H9 (cell line): Measurements from ENCODE around the gene SHISA4. TPM values are rescaled to one million over a fixed set of nuclear protein-coding genes. Genes with fewer than 3 reads are reported as not detected.

ENCODE experiments used
- DNase-seq: peaks from one replicate; pipeline ENCODE4 v3.0.0-alpha.2; 2017
- H2AFZ ChIP-seq: one replicate; pipeline ENCODE4 v1.6.1; 2013; ENCODE audit warnings: mild to moderate bottlenecking, low read length, control low read depth, moderate library complexity
- H2AK5ac ChIP-seq: 2 replicates; pipeline ENCODE4 v1.6.1; 2013; ENCODE audit warnings: low read length, control low read depth, mixed read lengths; ENCODE audit not compliant: insufficient read length
- H2BK120ac ChIP-seq: one replicate; pipeline ENCODE4 v1.6.1; 2013; ENCODE audit warnings: low read depth, mild to moderate bottlenecking, low read length, control low read depth, inconsistent platforms; ENCODE audit not compliant: poor library complexity, severe bottlenecking
- H2BK12ac ChIP-seq: 2 replicates; pipeline ENCODE4 v1.6.1; 2013; ENCODE audit warnings: low read length, control low read depth, mixed read lengths, low read depth; ENCODE audit not compliant: insufficient read length
- H2BK15ac ChIP-seq: 2 replicates; pipeline ENCODE4 v1.6.1; 2013; ENCODE audit warnings: low read depth, low read length, control low read depth
- H2BK20ac ChIP-seq: one replicate; pipeline ENCODE4 v1.6.1; 2013; ENCODE audit warnings: low read depth, mild to moderate bottlenecking, low read length, control low read depth, inconsistent platforms; ENCODE audit not compliant: poor library complexity, severe bottlenecking
- H2BK5ac ChIP-seq: 2 replicates; pipeline ENCODE4 v1.6.1; 2013; ENCODE audit warnings: low read length, control low read depth, mixed read lengths; ENCODE audit not compliant: insufficient read length
- H3K14ac ChIP-seq: 2 replicates; pipeline ENCODE4 v1.6.1; 2013; ENCODE audit warnings: low read length, control low read depth; ENCODE audit not compliant: insufficient read depth
- H3K18ac ChIP-seq: 2 replicates; pipeline ENCODE4 v1.6.1; 2013; ENCODE audit warnings: low read depth, mild to moderate bottlenecking, mixed read lengths, low read length, control low read depth; ENCODE audit not compliant: insufficient read length
- H3K23ac ChIP-seq: 2 replicates; pipeline ENCODE4 v1.6.1; 2013; ENCODE audit warnings: low read length, control low read depth, mixed read lengths, low read depth; ENCODE audit not compliant: insufficient read length
- H3K23me2 ChIP-seq: 2 replicates; pipeline ENCODE4 v1.6.1; 2013; ENCODE audit warnings: low read depth, mild to moderate bottlenecking, mixed read lengths, low read length, control low read depth; ENCODE audit not compliant: insufficient read length, poor library complexity, severe bottlenecking
- H3K27ac ChIP-seq: 2 replicates; pipeline ENCODE4 v1.5.1; 2013; ENCODE audit warnings: low read length, control low read depth, mixed read lengths, low read depth; ENCODE audit not compliant: insufficient read length
- H3K27me3 ChIP-seq: 2 replicates; pipeline ENCODE4 v1.6.1; 2013; ENCODE audit warnings: low read length, control low read depth, inconsistent platforms; ENCODE audit not compliant: insufficient read depth
- H3K4ac ChIP-seq: 2 replicates; pipeline ENCODE4 v1.6.1; 2013; ENCODE audit warnings: low read depth, mild to moderate bottlenecking, control low read depth, inconsistent platforms, low read length, moderate library complexity
- H3K4me1 ChIP-seq: 2 replicates; pipeline ENCODE4 v1.6.1; 2013; ENCODE audit warnings: low read length, control low read depth, inconsistent platforms; ENCODE audit not compliant: insufficient read depth
- H3K4me2 ChIP-seq: 2 replicates; pipeline ENCODE4 v1.6.1; 2013; ENCODE audit warnings: low read length, control low read depth, mixed read lengths; ENCODE audit not compliant: insufficient read length, insufficient read depth
- H3K56ac ChIP-seq: 2 replicates; pipeline ENCODE4 v1.6.1; 2013; ENCODE audit warnings: low read depth, mild to moderate bottlenecking, mixed read lengths, low read length, control low read depth; ENCODE audit not compliant: insufficient read length
- H3K79me1 ChIP-seq: 2 replicates; pipeline ENCODE4 v1.6.1; 2013; ENCODE audit warnings: low read depth, mild to moderate bottlenecking, moderate library complexity, low read length, control low read depth, inconsistent platforms; ENCODE audit not compliant: insufficient read depth, poor library complexity, severe bottlenecking
- H3K79me2 ChIP-seq: 2 replicates; pipeline ENCODE4 v1.6.1; 2013; ENCODE audit warnings: low read length, control low read depth, inconsistent platforms; ENCODE audit not compliant: insufficient read depth
- H3K9ac ChIP-seq: 2 replicates; pipeline ENCODE4 v1.6.1; 2013; ENCODE audit warnings: low read length, control low read depth, mixed read lengths; ENCODE audit not compliant: insufficient read length; ENCODE audit errors: extremely low read depth
- H3K9me3 ChIP-seq: one replicate; pipeline ENCODE4 v1.6.1; 2013; ENCODE audit warnings: low read depth, low read length, inconsistent platforms; ENCODE audit not compliant: control insufficient read depth
- H3T11ph ChIP-seq: one replicate; pipeline ENCODE4 v1.6.1; 2013; ENCODE audit warnings: mild to moderate bottlenecking, low read length, control low read depth, inconsistent platforms
- H4K20me1 ChIP-seq: one replicate; pipeline ENCODE4 v1.6.1; 2013; ENCODE audit not compliant: control insufficient read depth, insufficient read length, insufficient read depth
- H4K5ac ChIP-seq: 2 replicates; pipeline ENCODE4 v1.6.1; 2013; ENCODE audit warnings: low read depth, mild to moderate bottlenecking, mixed read lengths, low read length, control low read depth; ENCODE audit not compliant: insufficient read length
- H4K8ac ChIP-seq: replicated peaks from 2 replicates; pipeline ENCODE4 v1.6.1; 2013; ENCODE audit warnings: low read length, control low read depth, mixed read lengths, low read depth; ENCODE audit not compliant: insufficient read length
- H4K91ac ChIP-seq: 2 replicates; pipeline ENCODE4 v1.6.1; 2013; ENCODE audit warnings: low read depth, mild to moderate bottlenecking, moderate library complexity, mixed read lengths, low read length, control low read depth; ENCODE audit not compliant: insufficient read length
- H3K27ac Mint-ChIP-seq, 3 experiments: 2 replicates in 2 of 3; 3 replicates in 1 of 3; pipeline ENCODE4 v1.8.0; 2020 to 2021; ENCODE audit warnings: mixed read lengths in 3 of 3, mild to moderate bottlenecking in 1 of 3, moderate library complexity in 1 of 3
- H3K27me3 Mint-ChIP-seq: 2 replicates; pipeline ENCODE4 v1.8.0; 2021; ENCODE audit warnings: low read depth, mild to moderate bottlenecking, moderate library complexity, mixed read lengths
- H3K36me3 Mint-ChIP-seq, 3 experiments: 2 replicates in 2 of 3; 3 replicates in 1 of 3; pipeline ENCODE4 v1.8.0; 2020 to 2021; ENCODE audit warnings: low read depth in 3 of 3, mixed read lengths in 3 of 3; ENCODE audit not compliant: insufficient read depth in 1 of 3
- H3K4me1 Mint-ChIP-seq, 2 experiments: 2 replicates each; pipeline ENCODE4 v1.8.0; 2020; ENCODE audit warnings: mixed read lengths in 2 of 2
- H3K4me3 Mint-ChIP-seq, 2 experiments: 2 replicates in 1 of 2; 3 replicates in 1 of 2; pipeline ENCODE4 v1.8.0; 2020 to 2021; ENCODE audit warnings: mild to moderate bottlenecking in 2 of 2, mixed read lengths in 2 of 2, moderate library complexity in 1 of 2
- H3K9me3 Mint-ChIP-seq, 2 experiments: 2 replicates in 1 of 2; 3 replicates in 1 of 2; pipeline ENCODE4 v1.8.0; 2020; ENCODE audit warnings: mild to moderate bottlenecking in 2 of 2, mixed read lengths in 2 of 2, moderate library complexity in 1 of 2
- CTCF ChIP-seq: fragments of 200-600 bp; sonication (generic); conservative IDR thresholded peaks from 3 replicates; pipeline ENCODE4 v1.8.0; 2021; ENCODE audit warnings: antibody characterized with exemption, mild to moderate bottlenecking
- WGBS: extraction: QIAGEN DNeasy Blood & Tissue Kit; methylation state at CpG from one replicate; pipeline ENCODE4 v1.1.7; 2013; ENCODE audit warnings: missing lambda C conversion rate, low lambda C conversion rate, mixed read lengths; ENCODE audit not compliant: insufficient read length; ENCODE audit errors: extremely low coverage; 5-methylcytosine and 5-hydroxymethylcytosine counted together
- total RNA-seq: library from RNA; stranded (reverse); gene quantifications from 2 replicates; pipeline ENCODE4 v1.2.1, GENCODE V29; 2021

SHISA4 gene
- total RNA-seq, 1 experiment from 2014 or later, result 6.3 TPM

GRCh38 chr1:201928266-201928665 is 39.6 kb downstream of the SHISA4 start:
- no peak overlapping the region for H3K4me2 ChIP-seq
- no peak overlapping the region for H2AK5ac ChIP-seq
- Mint-ChIP-seq H3K4me3 (no peak overlapping the region), H3K27ac (no peak overlapping the region), H3K9me3 (no peaks in the 10 kb centered on the region), H3K36me3 (no peaks in the 10 kb centered on the region), H3K27me3 (no peaks in the 10 kb centered on the region; the same call in 1 of the 2 replicates), H3K4me1 (peaks cover 0 to 3% of the 10 kb centered on the region in 2 experiments; a peak in 1 of 4 replicates)
- H3K23me2 ChIP-seq, result no peaks in the 10 kb centered on the region
- TF ChIP-seq CTCF, result no peak
- no peaks in the 10 kb centered on the region for H3K79me1 ChIP-seq
- H2BK120ac ChIP-seq, result no peak overlapping the region
- H3K23ac ChIP-seq, result no peak overlapping the region
- no peak overlapping the region for H3K56ac ChIP-seq
- no peak overlapping the region for H4K91ac ChIP-seq
- H4K20me1 ChIP-seq, result no peaks in the 10 kb centered on the region
- no peaks in the 10 kb centered on the region for H3K9me3 ChIP-seq
- H3K14ac ChIP-seq, result no peak overlapping the region
- no peak overlapping the region for H3K27ac ChIP-seq
- H2BK12ac ChIP-seq, result no peak overlapping the region
- H3T11ph ChIP-seq, result no peak overlapping the region
- no peak overlapping the region for H2BK20ac ChIP-seq
- H3K18ac ChIP-seq, result no peak overlapping the region
- no peak overlapping the region for H2AFZ ChIP-seq
- H2BK5ac ChIP-seq, result no peak overlapping the region
- no peak for DNase-seq
- no peaks in the 10 kb centered on the region for H3K79me2 ChIP-seq
- H2BK15ac ChIP-seq, result no peak overlapping the region
- no peak overlapping the region for H3K9ac ChIP-seq
- H3K4ac ChIP-seq, result no peak overlapping the region
- H3K27me3 ChIP-seq, result no peaks in the 10 kb centered on the region
- no CpG with 5 or more reads among the region's 3 CpGs for WGBS
- H4K5ac ChIP-seq, result no peak overlapping the region
- H4K8ac ChIP-seq, result no peak overlapping the region
- no peaks in the 10 kb centered on the region for H3K4me1 ChIP-seq
